GM04504 (cell line): ENCODE results near the gene LIG3.
A peak's percentile ranks its signal among the peaks of the same experiment; 100 is the strongest.
"Not testable (repeated sequence)": the region's sequence is repeated elsewhere in the genome, so short reads cannot be mapped to it uniquely, and the experiment has no call there.

Source experiments
- DNase-seq: peaks from one replicate; pipeline ENCODE4 v3.0.0-alpha.2; 2012; ENCODE audit warnings: low read depth

LIG3 gene

GRCh38 chr17:34980353-34980680 is at the start of gene LIG3:
LIG3 (plus strand) TSS chr17:34980512; CDS start chr17:34983006, 2,494 bp downstream.
- peak; percentile 82 for DNase-seq

GRCh38 chr17:34950780-34951179 is 29.5 kb upstream of the LIG3 start:
- DNase-seq = not testable (repeated sequence)

GRCh38 chr17:34958438-34958837 is 21.9 kb upstream of the LIG3 start:
- DNase-seq = no peak

- peak; percentile 89 for DNase-seq
Measured at GRCh38 chr17:34961093-34961911, 19.0 kb upstream of the LIG3 start, which contains the start of the genes CCT6B and ZNF830. CCT6B (minus strand) TSS chr17:34961460; CDS start chr17:34961393, 67 bp downstream. ZNF830 (plus strand) TSS chr17:34961540; CDS start chr17:34961567, 27 bp downstream.

GRCh38 chr17:34974179-34974578 is 6.1 kb upstream of the LIG3 start:
- no peak for DNase-seq

- no peak for DNase-seq
Measured at GRCh38 chr17:34974794-34975785, 5.2 kb upstream of the LIG3 start.

- DNase-seq = no peak
Measured at GRCh38 chr17:34979153-34979552, 1.2 kb upstream of the LIG3 start.

GRCh38 chr17:34979650-34980352 is 511 bp upstream of the LIG3 start:
- DNase-seq = no peak

- peak; percentile 63 for DNase-seq
Measured at GRCh38 chr17:34980681-34981537, 597 bp downstream of the LIG3 start.

GRCh38 chr17:34981538-34982241 is 1.4 kb downstream of the LIG3 start:
- DNase-seq = peak; percentile 27

GRCh38 chr17:34987232-34987631 is 6.9 kb downstream of the LIG3 start:
- DNase-seq = no peak

- no peak for DNase-seq
Measured at GRCh38 chr17:34988644-34989043, 8.3 kb downstream of the LIG3 start.

GRCh38 chr17:34989473-34989872 is 9.2 kb downstream of the LIG3 start:
- DNase-seq = no peak

GRCh38 chr17:34990921-34991365 is 10.6 kb downstream of the LIG3 start:
- DNase-seq = no peak

- no peak for DNase-seq
Measured at GRCh38 chr17:34991606-34992005, 11.3 kb downstream of the LIG3 start.

GRCh38 chr17:34993031-34993430 is 12.7 kb downstream of the LIG3 start:
- DNase-seq = no peak

GRCh38 chr17:34996422-34997285 is 16.3 kb downstream of the LIG3 start:
- no peak for DNase-seq

GRCh38 chr17:34997355-34997862 is 17.1 kb downstream of the LIG3 start:
- DNase-seq = no peak

- DNase-seq = no peak
Measured at GRCh38 chr17:34998205-34998604, 17.9 kb downstream of the LIG3 start.
